Measurements from ENCODE around the gene RAMP1.

DNA sequence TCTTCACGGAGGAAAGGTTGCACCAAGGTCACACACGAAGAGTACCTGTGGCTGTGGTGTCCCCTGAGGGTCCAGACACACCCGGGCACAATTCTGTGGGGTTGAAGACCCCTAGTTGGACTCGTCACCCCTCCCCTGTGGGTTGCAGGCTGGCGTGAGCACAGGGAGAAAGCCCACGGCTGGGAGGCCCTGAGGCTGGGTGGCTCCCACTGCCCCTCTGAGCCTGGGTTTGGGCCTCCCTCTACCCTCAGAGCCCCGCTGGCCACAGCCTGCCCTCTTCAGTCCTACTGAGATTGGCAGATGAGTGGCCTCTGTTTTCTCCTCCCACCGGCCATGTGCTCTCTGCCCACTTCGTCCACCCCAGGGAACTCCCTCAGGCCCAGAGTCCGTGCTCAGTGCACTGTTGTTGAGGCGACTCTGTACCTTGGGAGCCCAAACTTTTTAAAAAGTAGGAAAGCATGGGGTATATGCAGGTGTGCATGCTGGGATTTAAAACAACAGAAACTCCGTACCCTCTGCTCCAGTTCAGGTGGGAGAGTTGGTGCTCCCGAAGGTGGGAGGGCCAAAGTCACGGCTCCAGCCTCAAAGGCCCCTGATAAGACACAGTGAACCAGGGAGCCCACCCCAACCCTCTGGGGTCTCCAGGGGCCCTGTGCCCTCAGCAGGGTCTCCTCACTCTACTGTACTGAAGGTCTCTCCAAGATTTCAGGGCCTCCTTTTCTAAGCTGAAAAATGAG, 19.1 kb downstream of the RAMP1 start:
- no peak for TF ChIP-seq POLR2A (IDR thresholded peaks at IDR 0.05)
- TF ChIP-seq, protein P1, sequence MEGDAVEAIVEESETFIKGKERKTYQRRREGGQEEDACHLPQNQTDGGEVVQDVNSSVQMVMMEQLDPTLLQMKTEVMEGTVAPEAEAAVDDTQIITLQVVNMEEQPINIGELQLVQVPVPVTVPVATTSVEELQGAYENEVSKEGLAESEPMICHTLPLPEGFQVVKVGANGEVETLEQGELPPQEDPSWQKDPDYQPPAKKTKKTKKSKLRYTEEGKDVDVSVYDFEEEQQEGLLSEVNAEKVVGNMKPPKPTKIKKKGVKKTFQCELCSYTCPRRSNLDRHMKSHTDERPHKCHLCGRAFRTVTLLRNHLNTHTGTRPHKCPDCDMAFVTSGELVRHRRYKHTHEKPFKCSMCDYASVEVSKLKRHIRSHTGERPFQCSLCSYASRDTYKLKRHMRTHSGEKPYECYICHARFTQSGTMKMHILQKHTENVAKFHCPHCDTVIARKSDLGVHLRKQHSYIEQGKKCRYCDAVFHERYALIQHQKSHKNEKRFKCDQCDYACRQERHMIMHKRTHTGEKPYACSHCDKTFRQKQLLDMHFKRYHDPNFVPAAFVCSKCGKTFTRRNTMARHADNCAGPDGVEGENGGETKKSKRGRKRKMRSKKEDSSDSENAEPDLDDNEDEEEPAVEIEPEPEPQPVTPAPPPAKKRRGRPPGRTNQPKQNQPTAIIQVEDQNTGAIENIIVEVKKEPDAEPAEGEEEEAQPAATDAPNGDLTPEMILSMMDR (IDR thresholded peaks at IDR 0.05) = no peak
